Endometrial microvascular endothelial cells (primary cell): ENCODE results near the gene CCDC106. TPM values are rescaled to one million over a fixed set of nuclear protein-coding genes. Genes with fewer than 3 reads are reported as not detected.

Experiments used
- in situ Hi-C: cut with HindIII; loops from 2 replicates; pipeline ENCODE4 v1.10.0; 2017; ENCODE audit warnings: low sequenced_read_pairs, low pct_unique_long_range_greater_than_20kb; ENCODE audit errors: inconsistent ontology term
- total RNA-seq: library from RNA; depleted of rRNA; stranded (reverse); fragments of >200 nt; gene quantifications from one replicate; pipeline ENCODE4 v1.2.3, GENCODE V29; 2015; ENCODE audit errors: inconsistent ontology term

CCDC106 gene
- total RNA-seq, 1 donor from 2014 or later: 13.0 TPM

DNA sequence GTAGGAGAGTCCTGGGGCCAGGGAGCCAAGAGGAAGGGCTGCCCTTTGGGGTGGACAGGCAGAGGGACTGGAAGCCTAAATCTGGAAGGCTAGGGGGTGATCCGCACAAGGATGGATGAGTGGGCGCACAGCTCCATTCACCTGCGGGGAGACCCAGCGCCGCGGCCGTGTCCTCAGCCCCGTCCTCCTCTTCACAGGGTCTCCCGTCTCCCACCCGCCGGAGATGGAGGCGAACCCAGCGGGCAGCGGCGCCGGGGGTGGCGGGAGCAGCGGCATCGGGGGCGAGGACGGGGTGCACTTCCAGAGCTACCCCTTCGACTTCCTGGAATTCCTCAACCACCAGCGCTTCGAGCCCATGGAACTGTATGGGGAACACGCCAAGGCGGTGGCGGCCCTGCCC lies 34.6 kb upstream of the CCDC106 start:
- in situ Hi-C loops: no loop called here

- in situ Hi-C loops: no loop called here
Measured at GRCh38 chr19:55613930-55614710, 33.9 kb upstream of the CCDC106 start.

DNA sequence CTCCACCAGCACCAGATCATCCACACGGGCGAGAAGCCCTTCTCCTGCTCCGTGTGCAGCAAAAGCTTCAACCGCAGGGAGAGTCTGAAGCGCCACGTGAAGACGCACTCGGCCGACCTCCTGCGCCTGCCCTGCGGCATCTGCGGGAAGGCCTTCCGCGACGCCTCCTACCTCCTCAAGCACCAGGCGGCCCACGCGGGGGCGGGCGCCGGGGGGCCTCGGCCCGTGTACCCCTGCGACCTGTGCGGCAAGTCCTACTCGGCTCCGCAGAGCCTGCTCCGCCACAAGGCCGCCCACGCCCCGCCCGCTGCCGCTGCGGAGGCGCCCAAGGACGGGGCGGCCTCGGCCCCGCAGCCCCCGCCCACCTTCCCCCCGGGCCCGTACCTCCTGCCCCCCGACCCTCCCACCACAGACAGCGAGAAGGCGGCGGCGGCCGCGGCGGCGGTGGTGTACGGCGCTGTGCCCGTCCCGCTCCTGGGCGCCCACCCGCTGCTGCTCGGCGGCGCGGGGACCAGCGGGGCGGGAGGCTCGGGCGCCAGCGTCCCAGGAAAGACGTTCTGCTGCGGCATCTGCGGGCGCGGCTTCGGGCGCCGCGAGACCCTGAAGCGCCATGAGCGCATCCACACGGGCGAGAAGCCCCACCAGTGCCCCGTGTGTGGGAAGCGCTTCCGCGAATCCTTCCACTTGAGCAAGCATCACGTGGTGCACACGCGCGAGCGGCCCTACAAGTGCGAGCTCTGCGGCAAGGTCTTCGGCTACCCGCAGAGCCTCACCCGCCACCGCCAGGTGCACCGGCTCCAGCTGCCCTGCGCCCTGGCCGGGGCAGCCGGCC lies 33.1 kb upstream of the CCDC106 start:
- in situ Hi-C loops: no loop called here

DNA sequence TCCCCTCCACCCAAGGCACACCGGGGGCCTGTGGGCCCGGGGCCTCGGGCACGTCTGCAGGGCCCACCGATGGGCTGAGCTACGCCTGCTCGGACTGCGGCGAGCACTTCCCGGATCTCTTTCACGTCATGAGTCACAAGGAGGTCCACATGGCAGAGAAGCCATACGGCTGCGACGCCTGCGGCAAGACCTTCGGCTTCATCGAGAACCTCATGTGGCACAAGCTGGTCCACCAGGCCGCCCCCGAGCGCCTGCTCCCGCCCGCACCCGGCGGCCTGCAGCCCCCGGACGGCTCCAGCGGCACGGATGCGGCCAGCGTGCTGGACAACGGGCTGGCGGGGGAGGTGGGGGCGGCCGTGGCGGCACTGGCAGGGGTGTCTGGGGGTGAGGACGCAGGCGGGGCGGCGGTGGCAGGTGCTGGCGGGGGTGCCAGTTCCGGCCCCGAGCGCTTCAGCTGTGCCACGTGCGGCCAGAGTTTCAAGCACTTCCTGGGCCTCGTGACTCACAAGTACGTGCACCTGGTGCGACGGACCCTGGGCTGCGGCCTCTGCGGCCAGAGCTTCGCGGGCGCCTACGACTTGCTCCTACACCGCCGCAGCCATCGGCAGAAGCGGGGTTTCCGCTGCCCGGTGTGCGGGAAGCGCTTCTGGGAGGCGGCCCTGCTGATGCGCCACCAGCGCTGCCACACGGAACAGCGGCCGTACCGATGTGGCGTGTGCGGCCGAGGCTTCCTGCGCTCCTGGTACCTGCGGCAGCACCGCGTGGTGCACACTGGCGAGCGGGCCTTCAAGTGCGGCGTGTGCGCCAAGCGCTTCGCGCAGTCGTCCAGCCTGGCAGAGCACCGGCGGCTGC lies 32.2 kb upstream of the CCDC106 start:
- in situ Hi-C loops: no loop called here

GRCh38 chr19:55616395-55616875 lies 31.6 kb upstream of the CCDC106 start:
- in situ Hi-C loops: no loop called here

GRCh38 chr19:55617426-55617825 lies 30.6 kb upstream of the CCDC106 start:
- in situ Hi-C loops: no loop called here

DNA sequence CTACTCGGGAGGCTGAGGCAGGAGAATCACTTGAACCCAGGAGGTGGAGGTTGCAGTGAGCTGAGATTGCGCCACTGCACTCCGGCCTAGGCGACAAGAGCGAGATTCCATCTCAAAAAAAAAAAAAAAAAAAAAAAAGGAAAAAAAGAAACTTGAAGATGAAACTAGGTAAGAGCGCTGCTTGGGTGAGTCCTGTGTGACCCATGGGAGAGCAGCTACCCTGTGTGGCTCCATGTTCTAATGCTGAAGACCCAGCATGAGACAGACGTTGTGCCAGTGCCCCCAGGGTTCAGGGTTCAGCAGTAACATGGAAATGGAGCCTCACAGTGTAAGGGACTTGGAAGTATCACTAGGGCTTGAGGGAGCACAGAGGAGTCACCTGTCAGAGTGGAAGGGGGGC lies 29.6 kb upstream of the CCDC106 start:
- in situ Hi-C loops: no loop called here

GRCh38 chr19:55619286-55619685 lies 28.7 kb upstream of the CCDC106 start:
- in situ Hi-C loops: no loop called here

DNA sequence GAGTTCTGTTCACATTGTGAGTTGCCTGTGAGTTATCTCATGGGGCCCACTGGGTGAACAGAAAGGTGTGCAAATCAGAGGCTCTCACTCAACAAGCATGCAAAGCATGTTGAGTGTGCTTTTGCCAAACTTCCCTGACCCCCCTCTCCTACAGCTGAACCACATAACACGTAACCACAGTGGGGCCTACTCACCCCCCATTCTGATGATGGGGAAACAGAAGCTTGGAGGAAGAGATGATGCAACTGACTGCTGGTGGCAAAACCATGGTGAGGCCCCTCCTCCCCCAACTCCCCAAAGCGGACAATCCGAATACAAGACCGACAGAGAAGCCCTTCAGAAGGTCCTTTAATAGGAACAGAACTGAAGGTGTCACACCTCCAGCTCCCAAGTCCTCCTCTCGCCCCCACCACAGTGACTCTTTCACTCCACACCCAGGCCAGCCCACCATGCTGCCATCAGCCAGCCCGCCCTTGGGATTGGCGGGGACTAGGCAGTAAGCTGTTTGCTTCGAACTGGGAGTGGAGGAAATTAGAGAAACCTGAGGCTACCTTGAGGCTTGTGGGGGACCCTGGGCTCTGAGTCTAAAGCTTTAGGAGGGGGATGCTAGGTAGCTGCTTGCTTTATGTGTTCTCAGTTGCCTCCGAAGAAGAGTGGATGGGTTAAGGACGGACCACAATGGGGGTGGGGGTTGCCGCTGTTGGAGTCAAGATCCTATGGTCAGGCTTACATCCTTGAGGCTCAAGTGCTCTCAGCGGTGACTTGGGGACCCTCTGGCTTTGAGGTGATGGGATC lies 27.4 kb upstream of the CCDC106 start:
- in situ Hi-C loops: loop anchor here (10.0 kb wide), 1 partner anchor 106 kb away; no protein-coding TSS in a partner anchor

DNA sequence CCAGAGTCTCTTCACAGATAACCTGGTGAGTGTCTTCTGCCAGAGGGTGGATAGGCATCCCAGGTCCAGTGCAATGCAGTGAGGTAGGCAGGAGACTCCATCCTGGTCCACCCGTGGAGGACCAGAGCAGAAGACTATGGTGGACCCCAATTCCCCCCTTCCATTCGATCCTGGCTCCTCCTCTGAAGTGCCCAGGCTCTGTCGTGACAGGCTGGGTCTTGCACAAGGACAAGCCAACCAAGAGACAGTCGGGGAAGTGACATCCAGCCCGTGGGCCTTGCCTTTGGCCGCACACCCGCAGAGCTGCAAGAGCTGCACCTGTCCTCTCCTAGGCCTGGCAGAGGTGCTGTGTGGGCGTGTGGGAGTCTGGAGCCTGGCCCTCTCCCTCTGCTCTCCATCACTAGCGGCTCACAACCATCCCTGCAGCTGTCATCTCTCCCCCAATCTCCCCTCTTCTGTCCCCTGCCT lies 26.8 kb upstream of the CCDC106 start:
- in situ Hi-C loops: loop anchor here (10.0 kb wide), 1 partner anchor 106 kb away; no protein-coding TSS in a partner anchor

GRCh38 chr19:55621673-55622231 lies 26.3 kb upstream of the CCDC106 start:
- in situ Hi-C loops: loop anchor here (10.0 kb wide), 1 partner anchor 107 kb away; no protein-coding TSS in a partner anchor

GRCh38 chr19:55622242-55622969 lies 25.6 kb upstream of the CCDC106 start:
- in situ Hi-C loops: loop anchor here (10.0 kb wide), 1 partner anchor 108 kb away; no protein-coding TSS in a partner anchor

GRCh38 chr19:55623130-55623529 lies 24.9 kb upstream of the CCDC106 start:
- in situ Hi-C loops: loop anchor here (10.0 kb wide), 1 partner anchor 108 kb away; no protein-coding TSS in a partner anchor

GRCh38 chr19:55623561-55623960 lies 24.5 kb upstream of the CCDC106 start:
- in situ Hi-C loops: loop anchor here (10.0 kb wide), 1 partner anchor 109 kb away; no protein-coding TSS in a partner anchor

- in situ Hi-C loops: loop anchor here (10.0 kb wide), 1 partner anchor 110 kb away; no protein-coding TSS in a partner anchor
Measured at GRCh38 chr19:55624109-55625003, 23.7 kb upstream of the CCDC106 start, which contains the start of gene ZNF784. Gene ZNF784 (minus strand): TSS chr19:55624566. CDS start chr19:55624561, 5 bp downstream.

DNA sequence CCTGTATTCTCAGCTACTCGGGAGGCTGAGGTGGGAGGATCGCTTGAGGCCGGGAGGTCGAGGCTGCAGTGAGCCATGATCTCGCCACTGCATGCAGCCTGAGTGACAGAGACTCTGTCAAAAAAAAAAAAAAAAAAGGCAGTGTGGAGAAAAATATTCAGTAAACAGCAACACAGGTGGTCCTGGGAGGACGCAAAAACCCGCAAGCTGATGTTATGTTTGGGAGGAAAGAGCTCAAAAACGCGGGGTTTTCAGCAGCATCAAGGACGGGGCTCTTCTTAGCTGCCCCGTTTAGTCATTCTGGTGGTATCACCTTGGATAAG lies 23.0 kb upstream of the CCDC106 start:
- in situ Hi-C loops: loop anchor here (10.0 kb wide), 1 partner anchor 110 kb away; no protein-coding TSS in a partner anchor
